ENCODE measurements around the gene ASPSCR1. TPM values are rescaled to one million over a fixed set of nuclear protein-coding genes. Genes with fewer than 3 reads are reported as not detected.

The ASPSCR1 gene
- polyA plus RNA-seq, 4 donors, result 19.5 to 39.0 (median 23.1) TPM

DNA sequence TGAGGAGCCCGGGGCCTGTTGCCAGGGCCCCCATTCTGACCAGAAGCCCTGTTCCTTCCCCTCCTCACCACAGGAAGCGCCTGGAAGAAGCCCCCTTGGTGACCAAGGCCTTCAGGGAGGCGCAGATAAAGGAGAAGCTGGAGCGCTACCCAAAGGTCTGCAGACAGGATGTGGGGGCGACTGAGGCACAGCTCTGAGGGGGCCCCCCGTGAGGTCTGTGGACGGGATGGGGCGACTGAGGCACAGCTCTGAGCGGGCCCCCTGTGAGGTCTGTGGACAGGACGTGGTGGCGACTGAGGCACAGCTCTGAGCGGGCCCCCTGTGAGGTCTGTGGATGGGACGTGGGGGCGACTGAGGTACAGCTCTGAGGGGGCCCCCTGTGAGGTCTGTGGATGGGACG is 32.0 kb downstream of the ASPSCR1 start:
- DNase-seq (ENCODE audit: low read depth in 4 of 4, low spot score in 3 of 4), result no peak

DNA sequence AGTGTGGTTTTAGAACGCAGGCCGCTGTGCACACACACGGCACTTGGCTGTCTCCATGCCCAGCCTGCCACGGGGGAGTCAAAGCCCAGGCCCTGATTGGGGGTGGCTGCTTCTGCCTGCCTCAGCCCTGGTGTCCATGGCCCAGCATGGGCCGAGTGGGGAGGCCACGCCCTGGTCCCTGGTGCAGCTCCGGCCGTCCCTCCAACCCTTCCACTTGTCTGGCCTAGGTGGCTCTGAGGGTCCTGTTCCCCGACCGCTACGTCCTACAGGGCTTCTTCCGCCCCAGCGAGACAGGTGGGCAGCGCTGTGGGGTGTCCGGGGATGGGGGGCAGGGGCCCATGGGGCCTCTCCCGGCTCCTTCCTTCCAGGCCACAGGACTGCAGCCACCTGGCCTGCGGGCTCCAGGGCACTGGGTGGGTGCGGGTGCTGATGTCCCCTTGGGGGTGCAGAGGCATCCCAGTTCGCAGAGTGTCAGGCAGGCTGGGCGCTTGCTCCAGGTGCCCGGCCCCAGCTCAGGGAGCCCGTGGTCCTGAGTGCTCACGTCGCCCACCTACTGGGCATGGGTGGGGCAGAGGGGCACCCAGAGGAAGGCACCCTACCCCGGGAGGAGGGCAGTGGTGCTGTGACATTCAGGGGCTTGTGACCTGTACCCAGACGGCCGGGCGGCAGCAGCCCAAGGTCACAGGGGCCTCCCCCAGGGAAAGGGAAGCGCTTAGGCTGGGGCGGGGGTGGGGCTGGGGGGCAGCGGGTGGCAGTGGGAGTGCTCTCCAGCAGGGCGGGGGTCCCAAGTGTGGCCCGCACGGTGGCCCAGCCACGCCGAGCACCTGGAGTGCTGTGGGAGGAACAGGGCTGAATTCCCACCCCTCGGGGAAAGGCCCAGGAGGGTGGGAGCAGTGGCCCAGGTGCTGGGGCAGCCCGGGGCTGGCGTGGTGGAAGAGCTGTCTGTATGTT is 33.4 kb downstream of the ASPSCR1 start:
- no peak for DNase-seq (ENCODE audit: low read depth in 4 of 4, low spot score in 3 of 4)

DNA sequence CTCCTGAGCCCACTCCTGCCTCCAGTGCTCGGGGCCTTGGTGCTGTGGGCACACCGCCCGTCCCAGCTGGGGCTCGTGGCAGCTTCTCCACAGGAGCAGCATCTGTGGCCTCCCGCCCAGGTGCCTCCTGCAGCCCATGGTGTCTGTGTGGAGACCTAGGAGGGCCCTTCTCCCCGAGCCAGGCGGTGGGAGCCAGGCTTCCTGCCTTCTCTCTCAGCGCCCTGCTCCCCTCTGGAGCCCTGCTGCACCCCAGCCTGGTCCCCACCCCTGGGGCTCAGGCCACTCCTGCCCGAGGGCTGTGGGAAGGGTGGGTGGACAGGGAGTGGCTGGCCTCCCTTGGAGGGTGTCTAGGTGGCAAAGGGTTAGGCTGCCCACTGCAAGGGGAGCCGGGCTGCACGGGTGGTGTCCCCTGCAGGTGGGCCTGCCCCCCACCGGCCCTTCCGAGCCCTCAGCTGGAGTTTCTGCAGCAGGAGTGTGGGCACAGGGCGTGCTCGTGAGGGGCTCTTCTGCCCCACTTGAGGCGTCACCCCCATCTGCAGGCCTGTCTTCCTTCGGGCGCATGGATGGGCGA is 34.3 kb downstream of the ASPSCR1 start:
- DNase-seq (ENCODE audit: low read depth in 4 of 4, low spot score in 3 of 4), result no peak

DNA sequence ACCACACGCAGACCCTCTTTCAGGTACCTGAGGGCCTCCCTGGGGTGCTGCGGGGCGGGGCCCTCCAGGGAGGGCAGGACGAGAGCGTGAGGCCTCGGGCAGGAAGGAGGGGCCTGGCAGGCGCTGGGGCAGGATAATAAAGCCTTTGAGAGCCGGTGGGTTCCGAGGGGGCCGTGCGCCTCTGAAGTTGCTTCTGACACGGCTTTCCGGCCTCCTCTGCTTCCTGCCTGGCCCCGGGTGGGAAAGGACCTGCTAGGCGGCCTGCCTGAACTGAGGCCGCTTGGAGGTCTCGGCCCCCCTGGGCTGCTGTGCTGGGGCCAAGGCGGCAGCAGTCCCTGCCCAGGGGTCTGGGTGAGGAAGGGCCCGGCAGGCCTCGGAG is 34.8 kb downstream of the ASPSCR1 start:
- no peak for DNase-seq (ENCODE audit: low read depth in 4 of 4, low spot score in 3 of 4)

DNA sequence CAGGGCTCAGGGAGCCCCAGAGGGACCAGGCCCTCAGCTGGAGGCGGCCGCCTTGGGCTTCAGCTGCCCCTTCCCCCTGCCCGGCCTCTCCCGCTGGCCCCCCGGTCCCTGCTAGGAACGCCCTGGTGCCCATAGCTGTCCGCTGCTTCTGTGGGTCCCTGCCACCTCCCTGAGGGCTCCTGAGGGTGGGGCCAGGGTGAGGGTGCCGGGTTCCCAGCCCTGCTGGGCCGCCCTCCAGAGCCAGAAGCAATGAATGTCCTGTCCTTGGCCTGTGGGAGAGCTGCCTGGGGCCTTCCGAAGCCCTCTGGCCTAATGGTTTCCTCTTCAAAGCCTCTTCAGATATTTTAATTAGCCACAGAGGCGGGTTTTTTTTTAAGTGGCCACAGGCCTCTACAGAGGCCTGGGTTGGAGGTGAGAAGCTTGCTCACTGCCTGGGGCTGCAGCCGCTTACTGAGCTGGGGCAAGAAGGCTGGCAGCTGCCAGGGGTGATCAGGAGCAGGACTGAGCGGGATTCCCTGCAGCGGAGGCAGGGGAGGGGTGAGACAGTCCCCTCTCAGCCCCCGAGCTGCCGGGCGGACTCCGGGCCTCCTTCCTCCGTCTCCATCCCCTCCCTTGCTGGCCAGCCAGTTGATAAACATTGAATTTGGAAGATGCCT is 35.3 kb downstream of the ASPSCR1 start:
- DNase-seq (ENCODE audit: low read depth in 4 of 4, low spot score in 3 of 4), result no peak

DNA sequence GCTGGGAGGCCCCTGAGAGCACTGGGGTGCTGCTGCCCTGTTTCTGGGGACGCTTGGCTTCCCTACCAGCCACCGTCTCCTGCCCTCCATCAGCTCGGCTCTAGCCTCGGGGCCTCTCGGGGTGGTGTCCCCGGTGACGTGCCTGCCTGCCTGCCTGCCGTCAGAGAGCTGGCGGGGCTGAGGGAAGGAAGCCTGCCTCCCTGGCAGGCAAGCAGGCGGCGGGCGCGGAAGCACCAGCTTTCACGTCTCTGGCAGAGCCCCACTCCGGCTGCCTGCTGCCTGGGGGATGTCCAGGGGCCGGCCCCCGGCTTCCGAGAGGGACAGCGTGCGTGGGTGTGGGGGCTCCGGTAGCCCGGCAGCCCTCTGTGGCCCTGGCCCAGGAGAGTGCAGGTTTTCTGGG is 35.9 kb downstream of the ASPSCR1 start:
- DNase-seq (ENCODE audit: low read depth in 4 of 4, low spot score in 3 of 4), result no peak

DNA sequence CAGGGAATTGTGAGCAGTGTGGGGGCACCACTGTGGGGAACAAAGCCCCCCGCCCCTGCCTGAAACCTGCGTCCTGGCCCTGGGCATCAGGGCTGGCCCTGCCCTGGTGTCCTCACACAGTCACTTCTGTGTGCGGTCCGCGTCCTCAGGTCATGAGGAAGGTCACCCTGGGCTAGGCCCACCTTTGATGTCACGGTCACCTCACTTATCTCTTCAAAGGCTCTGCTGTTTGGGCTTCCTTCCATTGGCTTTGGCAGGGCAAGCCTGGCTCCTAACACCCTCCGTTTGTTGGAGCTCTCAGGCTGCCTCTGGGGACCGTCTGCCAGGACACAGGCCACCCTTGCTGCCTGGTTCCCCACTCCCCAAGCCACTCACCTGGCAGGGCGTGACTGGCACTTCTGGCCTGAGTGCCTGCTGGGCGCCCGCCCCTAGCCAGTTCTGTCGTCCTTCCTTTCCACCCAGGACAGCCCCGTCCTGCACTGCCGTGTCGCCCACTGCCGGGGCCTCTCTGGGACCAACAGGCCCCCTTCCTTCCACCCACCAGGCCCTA is 36.4 kb downstream of the ASPSCR1 start:
- no peak for DNase-seq (ENCODE audit: low read depth in 4 of 4, low spot score in 3 of 4)

DNA sequence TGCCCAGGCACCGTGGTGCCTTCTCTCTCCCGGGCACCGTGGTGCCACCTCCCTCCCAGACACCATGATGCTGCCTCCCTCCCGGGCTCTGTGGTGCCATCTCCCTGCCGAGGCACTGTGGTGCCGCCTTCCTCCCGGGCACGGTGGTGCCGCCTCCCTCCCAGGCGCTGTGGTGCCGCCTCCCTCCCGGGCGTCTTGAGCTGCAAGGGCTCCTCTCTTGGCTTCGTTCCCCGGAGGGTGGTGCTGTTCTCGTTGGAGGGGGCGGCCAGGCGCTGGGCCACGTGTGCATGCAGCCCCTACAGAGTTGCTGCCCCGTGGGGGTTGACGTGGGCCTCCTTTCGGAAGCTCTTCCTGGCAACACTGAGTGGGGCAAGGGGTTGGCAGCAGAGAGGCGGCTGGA is 37.0 kb downstream of the ASPSCR1 start:
- DNase-seq (ENCODE audit: low read depth in 4 of 4, low spot score in 3 of 4), result no peak

DNA sequence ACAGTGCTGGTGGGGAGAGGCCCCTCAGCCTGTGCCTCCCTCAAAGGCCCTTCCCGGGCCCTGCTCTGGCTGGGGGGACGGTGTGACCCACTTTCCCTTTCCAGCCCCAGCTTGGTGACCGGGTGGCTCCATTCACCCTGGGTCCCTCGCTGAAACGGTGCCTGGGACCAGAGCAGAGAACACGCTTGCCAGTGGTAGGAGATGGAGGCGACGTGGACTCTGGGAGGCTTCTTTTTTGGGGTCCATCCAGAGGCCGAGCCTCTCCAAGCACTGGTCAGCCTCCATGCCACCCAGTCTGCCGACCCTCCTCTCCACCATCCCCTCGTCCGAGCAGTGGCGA is 37.5 kb downstream of the ASPSCR1 start:
- DNase-seq (ENCODE audit: low read depth in 4 of 4, low spot score in 3 of 4), result no peak

DNA sequence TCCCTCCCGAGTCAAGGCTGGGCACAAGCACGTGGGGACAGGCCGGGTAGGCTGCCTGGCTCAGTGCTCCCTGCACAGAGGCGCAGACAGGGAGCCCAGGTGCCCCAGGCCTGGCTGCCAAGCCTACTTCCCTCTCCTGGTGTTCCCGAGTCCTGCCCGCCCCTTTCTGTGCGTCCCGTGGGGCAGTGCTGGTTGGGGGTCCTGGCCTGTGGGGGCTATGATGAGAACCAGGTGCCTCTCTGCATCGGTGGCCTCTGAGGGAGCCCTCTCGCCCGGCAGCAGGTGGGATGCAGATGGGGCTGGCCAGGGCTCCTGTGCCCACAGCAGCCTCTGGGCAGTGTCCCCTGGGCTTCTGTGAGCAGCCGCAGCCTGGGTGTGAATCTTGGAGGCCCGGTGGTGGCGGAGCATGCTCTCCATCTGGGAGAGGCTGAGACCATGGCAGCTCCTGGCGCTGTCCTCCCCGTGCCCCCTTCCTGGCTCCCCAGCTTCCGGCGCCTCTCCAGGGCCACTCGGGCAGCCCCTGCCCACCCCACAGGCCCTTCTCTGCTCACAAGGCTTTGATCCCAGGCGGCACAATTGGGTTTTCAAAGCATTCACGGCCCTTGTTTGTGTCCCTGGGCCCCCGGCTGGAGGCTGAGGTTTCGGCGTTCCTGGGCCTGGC is 38.0 kb downstream of the ASPSCR1 start:
- DNase-seq (ENCODE audit: low read depth in 4 of 4, low spot score in 3 of 4), result no peak

DNA sequence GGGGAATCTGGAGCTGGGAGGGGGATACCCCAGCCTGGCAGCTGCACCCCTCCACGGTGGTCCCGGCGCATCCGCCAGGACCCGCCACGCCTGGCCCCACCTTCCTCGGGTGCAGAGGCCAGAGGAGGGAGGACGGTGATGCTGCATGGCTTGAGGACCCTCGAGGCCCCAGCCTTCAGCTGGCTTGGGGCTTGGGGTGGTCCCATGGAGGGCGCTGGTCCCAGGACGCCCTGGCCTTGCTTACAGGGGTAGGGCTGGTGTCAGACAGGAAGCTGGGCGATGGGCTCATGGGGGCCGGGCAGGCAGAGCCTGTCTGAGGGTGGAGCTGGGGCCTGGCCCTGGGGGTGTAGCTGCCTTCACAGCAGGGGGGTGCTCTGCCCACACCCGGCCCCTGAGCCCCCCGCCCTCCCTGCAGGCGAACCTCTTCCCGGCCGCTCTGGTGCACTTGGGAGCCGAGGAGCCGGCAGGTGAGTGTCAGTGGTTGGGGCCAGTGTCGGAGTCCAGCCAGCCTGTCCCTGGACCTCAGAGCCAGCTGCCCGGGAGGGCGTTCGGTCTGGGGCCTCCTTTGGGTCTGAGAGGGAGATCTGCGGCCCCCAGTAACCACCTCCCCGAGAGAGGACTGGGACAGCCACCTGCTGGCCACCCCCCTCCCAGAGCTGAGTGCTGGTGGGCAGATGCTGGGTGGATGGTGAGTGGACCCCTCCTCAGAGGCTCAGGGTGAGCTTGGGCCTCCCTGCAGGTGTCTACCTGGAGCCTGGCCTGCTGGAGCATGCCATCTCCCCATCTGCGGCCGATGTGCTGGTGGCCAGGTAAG is 38.8 kb downstream of the ASPSCR1 start:
- no peak for DNase-seq (ENCODE audit: low read depth in 4 of 4, low spot score in 3 of 4)

DNA sequence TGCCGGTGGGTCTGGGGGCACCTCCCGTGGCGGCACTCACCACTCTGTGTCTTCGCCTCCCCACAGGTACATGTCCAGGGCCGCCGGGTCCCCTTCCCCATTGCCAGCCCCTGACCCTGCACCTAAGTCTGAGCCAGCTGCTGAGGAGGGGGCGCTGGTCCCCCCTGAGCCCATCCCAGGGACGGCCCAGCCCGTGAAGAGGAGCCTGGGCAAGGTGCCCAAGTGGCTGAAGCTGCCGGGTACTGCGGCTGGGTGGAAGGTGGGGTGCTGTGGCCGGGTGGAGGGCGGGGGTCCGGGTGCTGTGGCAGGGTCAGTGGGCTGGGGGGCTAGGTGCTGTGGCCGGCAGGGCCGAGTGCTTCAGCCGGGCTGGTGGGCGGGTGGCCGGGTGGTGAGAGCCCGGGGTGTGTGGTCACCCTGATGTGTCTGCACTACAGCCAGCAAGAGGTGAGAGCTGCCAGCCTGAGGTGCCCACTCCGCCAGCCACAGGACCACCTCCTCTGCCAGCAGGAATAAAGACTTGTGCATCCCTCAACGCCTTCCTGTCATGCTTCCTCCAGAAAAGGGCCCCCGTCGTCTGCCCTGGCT is 39.5 kb downstream of the ASPSCR1 start:
- DNase-seq (ENCODE audit: low read depth in 4 of 4, low spot score in 3 of 4), result no peak

DNA sequence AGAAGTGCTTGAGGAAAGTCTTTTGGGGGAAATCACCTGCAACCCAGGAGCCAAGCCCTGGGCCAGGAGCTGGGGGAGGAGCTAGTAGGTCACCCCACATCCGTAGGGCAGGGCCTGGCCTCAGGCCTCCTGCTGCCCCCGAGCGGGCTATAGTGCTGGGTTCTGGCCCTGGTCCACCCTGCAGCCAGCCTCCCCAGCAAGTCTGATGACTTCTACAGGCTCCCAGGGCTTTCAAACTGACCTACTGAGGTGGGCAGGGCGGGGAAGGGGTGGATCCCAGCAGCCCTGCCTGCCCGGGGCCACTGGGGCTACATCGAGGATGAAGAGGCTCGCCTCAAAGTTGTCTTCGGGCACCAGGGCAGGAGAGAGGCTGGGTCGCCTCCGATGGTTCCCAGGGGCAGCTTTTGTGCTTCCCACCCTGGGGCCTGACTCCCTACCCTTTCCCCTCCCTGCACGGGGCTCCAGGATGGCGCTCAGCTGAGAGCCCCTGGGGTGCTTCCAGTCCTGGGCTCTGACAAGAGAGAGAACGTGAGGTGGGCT is 40.3 kb downstream of the ASPSCR1 start:
- DNase-seq (ENCODE audit: low read depth in 4 of 4, low spot score in 3 of 4), result no peak

DNA sequence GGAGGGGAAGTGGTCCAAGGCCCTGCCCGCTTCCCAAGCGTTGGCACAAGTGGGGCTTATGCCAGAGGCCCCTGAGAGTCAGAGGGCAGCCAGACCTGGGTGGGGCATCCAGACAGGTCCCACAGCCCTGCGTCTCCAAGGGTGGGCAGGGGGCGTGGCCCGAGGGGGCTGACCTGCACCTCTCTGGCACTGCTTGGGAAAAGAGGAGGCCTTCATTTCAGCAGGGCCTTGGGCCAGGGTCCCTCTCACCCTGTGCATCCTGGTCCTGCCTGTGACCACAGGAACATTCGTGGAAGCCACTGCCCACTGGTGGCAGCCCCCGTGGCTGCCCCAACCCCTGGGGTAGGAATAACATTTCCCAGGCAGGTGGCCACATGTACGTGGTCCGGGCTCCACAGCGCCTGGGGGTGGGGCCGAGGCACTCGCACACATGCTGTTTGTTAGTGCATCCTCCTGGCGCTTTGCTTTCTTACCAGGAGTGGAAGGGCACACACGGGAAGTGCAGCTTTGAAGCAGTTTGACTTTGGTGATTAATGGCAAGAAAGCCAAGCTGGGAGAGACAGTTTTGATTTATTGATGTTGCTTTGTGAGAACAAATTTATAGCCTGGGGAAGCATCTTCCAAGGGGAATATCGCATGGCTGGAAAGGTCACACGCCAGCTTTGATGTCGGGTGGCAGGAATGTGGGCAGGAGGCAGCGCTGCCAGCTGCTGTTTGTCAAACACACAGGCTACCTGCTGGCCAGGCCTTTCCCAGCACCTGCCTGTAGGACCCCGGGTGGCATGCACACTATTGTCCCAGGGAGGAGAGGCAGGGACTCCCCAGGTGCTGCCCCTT is 40.9 kb downstream of the ASPSCR1 start:
- no peak for DNase-seq (ENCODE audit: low read depth in 4 of 4, low spot score in 3 of 4)

DNA sequence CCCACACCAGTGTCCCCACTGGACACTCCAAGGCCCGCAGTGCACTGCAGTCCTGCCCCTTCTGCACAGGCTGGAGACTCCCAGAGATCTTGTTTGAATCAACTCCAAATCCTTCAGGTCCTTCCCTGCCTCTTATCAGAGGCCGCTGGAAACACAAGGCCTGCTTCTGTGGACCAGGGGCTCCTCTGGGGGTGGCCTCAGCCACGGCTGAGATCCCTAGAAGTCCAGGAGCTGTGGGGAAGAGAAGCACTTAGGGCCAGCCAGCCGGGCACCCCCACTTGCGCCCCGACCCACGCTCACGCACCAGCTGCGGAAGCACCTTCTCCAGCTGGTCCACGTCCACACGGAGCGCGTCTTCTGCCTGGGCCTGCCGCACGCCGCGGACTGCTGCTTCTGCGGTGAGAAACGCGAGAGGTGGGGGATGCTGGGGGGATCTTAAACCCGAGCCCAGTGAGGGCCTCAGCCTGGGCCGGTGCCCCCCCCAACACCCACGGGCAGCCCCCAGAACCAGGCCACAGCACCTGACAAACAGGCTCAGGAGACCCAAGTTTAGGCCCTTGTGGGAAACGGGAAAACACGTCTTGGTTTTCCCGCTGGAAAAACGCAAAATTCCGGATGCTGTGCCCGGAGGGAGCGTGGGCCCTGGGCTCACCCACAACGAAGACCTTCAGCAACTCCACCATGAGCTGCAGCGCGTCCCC is 41.7 kb downstream of the ASPSCR1 start:
- DNase-seq (ENCODE audit: low read depth in 4 of 4, low spot score in 3 of 4), result no peak

DNA sequence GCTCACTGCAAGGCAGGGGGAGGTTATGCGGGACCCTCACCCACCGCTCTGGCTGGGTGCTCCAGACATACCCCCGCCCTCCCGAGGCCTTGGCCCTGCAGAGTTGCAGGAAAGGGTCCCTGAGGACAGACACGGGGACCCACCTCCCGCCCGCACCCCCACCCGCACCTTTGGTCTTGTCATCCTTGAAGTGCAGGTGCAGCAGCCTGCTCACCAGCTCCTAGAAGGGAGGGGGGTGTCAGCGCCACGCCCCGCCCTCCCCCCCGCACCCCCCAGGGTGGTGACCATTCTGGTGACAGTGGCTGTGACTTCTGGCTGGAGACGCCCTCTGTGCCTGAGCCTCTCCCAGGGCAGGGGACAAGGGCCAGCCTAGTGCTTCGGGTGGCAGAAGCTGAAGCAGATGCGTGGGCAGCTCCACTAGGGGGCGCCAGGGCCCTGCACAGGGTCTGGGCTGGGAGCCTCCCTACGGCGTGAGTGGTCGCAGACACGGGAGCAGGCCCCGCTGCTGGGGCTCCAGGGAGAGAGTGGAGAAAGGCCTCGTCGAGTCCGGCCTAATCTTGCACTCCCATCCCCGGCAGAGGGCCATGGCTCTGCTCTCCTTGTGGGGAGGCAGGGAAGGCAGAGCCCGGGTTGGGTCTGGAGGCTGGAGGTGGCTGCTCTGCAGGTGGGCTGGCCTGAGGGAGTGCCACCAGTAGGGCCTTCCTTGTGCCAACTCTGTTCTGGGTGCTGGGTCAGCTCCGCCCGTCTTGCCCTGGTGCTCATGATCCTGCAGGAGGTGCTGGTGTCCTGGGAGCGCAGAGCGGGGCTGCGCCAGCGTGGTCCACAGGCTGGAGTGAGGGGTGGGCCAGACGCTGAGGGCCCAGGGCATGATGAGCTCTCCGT is 42.5 kb downstream of the ASPSCR1 start:
- no peak for DNase-seq (ENCODE audit: low read depth in 4 of 4, low spot score in 3 of 4)

DNA sequence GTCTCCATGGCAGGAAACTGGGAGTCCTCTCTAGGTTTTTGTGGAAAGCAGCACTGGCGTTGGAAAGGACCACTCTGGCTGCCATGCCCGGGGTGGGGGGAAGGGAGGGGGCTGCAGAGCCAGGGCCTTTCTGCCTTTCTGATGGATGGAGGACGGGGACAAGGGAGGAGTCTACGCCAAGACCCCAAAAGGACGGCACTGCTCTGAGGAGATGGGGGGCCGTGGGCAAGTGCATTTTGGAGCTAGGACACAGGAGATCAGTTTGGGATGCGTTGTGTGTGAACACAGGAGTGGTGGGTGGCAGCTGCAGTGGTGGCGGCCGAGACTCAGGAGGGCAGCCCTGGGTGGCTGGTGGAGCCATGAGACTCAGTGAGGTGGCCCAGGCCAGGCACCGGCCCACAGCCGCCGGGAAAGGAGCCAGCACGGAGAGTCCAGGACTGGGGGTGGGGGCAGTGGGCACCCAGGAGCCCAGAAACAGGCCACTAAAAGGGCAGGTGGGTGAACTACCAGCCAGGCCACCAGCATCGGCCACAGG is 43.2 kb downstream of the ASPSCR1 start:
- DNase-seq (ENCODE audit: low read depth in 4 of 4, low spot score in 3 of 4), result no peak
